AG09309 (cell line): ENCODE data around the gene GPN3.

Experiments used
- DNase-seq: peaks from one replicate; pipeline ENCODE4 v3.0.0-alpha.2; 2010; ENCODE audit warnings: low read depth
- H3K4me3 ChIP-seq: 2 replicates; pipeline ENCODE4 v1.5.1; 2011; ENCODE audit warnings: mild to moderate bottlenecking, low read depth, low read length, moderate library complexity; ENCODE audit not compliant: control insufficient read depth
- TF ChIP-seq, protein P1 (sequence below): IDR thresholded peaks from 2 replicates; pipeline ENCODE4 v1.5.1; 2011; ENCODE audit warnings: mild to moderate bottlenecking, low read depth, low read length, inconsistent platforms; ENCODE audit not compliant: insufficient read depth, control insufficient read depth; ENCODE audit errors: missing control alignments

GPN3 gene

GRCh38 chr12:110468214-110469048 is at the start of gene GPN3, which contains the start of gene FAM216A:
TSS of gene GPN3 (minus strand) at chr12:110468257. CDS start at chr12:110468203, 54 bp downstream.
TSS of gene FAM216A (plus strand) at chr12:110468845. CDS start at chr12:110468876, 31 bp downstream.
- H3K4me3 ChIP-seq: peak within 1 kb of the TSS; percentile 97
- DNase-seq: peak; percentile 90
- TF ChIP-seq, protein P1, sequence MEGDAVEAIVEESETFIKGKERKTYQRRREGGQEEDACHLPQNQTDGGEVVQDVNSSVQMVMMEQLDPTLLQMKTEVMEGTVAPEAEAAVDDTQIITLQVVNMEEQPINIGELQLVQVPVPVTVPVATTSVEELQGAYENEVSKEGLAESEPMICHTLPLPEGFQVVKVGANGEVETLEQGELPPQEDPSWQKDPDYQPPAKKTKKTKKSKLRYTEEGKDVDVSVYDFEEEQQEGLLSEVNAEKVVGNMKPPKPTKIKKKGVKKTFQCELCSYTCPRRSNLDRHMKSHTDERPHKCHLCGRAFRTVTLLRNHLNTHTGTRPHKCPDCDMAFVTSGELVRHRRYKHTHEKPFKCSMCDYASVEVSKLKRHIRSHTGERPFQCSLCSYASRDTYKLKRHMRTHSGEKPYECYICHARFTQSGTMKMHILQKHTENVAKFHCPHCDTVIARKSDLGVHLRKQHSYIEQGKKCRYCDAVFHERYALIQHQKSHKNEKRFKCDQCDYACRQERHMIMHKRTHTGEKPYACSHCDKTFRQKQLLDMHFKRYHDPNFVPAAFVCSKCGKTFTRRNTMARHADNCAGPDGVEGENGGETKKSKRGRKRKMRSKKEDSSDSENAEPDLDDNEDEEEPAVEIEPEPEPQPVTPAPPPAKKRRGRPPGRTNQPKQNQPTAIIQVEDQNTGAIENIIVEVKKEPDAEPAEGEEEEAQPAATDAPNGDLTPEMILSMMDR: no peak

- no peak overlapping the region for H3K4me3 ChIP-seq
- TF ChIP-seq, protein P1: no peak
- no peak for DNase-seq
Measured at GRCh38 chr12:110516995-110517394, 48.9 kb upstream of the GPN3 start.

DNA sequence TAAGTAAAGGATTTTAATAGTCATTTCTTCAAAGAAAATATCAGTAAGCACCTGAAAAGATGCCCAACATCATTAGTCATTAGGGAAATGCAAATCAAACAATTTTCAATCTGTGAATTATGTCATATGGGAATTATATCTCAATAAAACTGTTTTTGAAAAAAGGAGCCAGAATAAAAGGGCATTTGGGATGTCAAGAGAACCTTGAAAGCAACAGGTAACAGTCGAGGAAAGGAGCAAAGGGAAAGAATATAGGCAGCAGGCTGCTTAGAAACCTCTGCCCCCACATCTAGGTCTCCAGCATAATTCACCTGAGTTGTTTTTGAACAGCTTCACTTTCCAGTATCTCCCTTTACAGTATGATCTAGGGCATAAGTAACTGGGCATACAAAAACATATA is 46.3 kb upstream of the GPN3 start:
- TF ChIP-seq, protein P1: no peak
- no peak for DNase-seq

DNA sequence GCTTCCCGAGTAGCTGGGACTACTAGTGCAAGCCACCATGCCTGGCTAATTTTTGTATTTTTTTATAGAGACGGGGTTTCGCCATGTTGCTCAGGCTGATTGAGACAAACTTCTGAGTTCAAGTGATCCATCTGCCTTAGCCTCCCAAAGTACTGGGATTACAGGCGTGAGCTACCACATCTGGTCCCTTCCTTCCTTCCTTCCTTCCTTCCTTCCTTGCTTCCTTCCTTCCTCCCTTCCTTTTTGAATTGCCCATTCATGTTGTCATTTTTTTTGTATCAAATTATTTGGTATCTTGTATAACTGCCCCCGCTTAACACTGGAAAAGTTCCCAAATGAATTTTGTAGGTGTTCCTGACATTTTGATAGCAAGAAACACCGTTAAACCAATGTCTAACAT is 45.8 kb upstream of the GPN3 start:
- H3K4me3 ChIP-seq: no peak overlapping the region
- TF ChIP-seq, protein P1: no peak
- DNase-seq: no peak

More for the DNA sequence above, 46.3 kb upstream of the GPN3 start:
- no peak overlapping the region for H3K4me3 ChIP-seq

DNA sequence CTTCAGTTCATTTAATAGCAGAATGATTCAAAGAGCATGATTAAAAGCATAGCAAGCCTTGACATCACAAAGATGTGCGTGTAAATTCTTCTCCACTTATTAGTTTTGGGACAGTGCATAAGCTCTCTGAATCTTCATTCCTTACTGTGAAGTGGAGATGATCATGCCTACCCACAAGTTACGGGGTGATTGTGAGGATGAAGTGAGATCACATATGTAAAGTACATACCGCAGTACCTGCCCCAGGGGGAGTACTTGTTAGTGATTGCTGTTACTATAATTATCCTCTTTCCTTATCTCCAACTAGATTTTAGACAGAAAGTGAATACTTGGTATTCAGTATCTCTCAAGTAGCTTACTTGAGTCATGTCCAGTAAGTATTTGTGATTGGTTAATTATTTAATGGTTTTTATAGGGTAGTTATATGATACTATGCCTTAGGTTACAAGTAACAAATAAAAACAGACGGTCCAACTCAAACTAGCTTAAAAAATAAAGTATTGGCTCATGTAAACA is 40.1 kb upstream of the GPN3 start:
- TF ChIP-seq, protein P1: no peak
- no peak overlapping the region for H3K4me3 ChIP-seq
- DNase-seq: no peak

DNA sequence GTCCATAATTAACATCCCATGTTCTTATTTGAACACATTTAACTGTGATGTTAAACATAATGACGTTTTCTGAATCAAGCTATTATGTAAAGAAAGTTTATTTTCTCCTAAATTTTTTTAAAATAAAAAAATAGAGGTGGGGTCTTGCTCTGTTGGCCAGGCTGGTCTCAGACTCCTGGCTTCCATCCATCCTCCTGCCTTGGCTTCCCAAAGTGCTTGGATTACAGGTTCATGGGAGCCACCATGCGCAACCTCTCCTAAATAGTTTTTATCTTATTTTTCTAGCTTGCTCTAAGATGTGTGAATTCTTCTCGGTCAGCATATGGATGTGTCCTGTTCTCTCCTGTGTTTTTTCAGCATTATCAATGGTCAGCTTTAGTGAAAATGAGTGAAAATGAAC is 37.3 kb upstream of the GPN3 start:
- H3K4me3 ChIP-seq: no peak overlapping the region
- TF ChIP-seq, protein P1: no peak
- DNase-seq: no peak
